AG04449 (cell line): Measurements from ENCODE around the gene NRDC.
"Not testable (repeated sequence)": the region's sequence is repeated elsewhere in the genome, so short reads cannot be mapped to it uniquely, and the experiment has no call there.

Experiments
- CTCF ChIA-PET: fragments of 350-600 bp; formaldehyde crosslinking; extraction: SDS; loops from one replicate; lab custom pipeline; 2021; ENCODE audit warnings: antibody characterized with exemption; lab: Yijun Ruan, JAX
- POLR2A ChIA-PET: fragments of 400-600, 350-600 bp; formaldehyde crosslinking; extraction: SDS; loops from one replicate; lab custom pipeline; 2020; ENCODE audit warnings: antibody characterized with exemption, inconsistent platforms; lab: Yijun Ruan, JAX
- DNase-seq: peaks from one replicate; pipeline ENCODE4 v3.0.0-alpha.2; 2010; ENCODE audit warnings: low read depth, low spot score
- H3K4me3 ChIP-seq: 2 replicates; pipeline ENCODE4 v1.5.1; 2011; ENCODE audit warnings: low read depth, mild to moderate bottlenecking, control low read depth, low read length
- CTCF ChIP-seq: IDR thresholded peaks from one replicate; pipeline ENCODE4 v1.5.1; 2011; ENCODE audit warnings: mild to moderate bottlenecking, moderate library complexity, low read length, control low read depth, inconsistent platforms; ENCODE audit not compliant: insufficient read depth; ENCODE audit errors: missing control alignments

NRDC gene

GRCh38 chr1:51901151-51901550 lies 22.6 kb upstream of the NRDC start:
- ChIA-PET POLR2A (no interaction called here), CTCF (interaction anchor here (6.1 kb wide), 1 partner anchor 26 kb away, joined by 80 read pairs; no protein-coding TSS in a partner anchor)
- no peak for TF ChIP-seq CTCF
- DNase-seq: no peak
- no peak overlapping the region for H3K4me3 ChIP-seq

GRCh38 chr1:51899022-51899421 lies 20.5 kb upstream of the NRDC start:
- POLR2A ChIA-PET: interaction anchor here (0.9 to 2.8 kb wide), 3 partner anchors 21 to 106 kb away, joined by 3 to 25 read pairs (median 21); no protein-coding TSS in a partner anchor
- TF ChIP-seq CTCF: no peak
- no peak for DNase-seq
- CTCF ChIA-PET: interaction anchor here (0.8 to 6.1 kb wide), 6 partner anchors 8 to 105 kb away, joined by 4 to 80 read pairs (median 33); no protein-coding TSS in a partner anchor
- H3K4me3 ChIP-seq: no peak overlapping the region

- no peak for TF ChIP-seq CTCF
- ChIA-PET CTCF (interaction anchor here (0.8 to 6.1 kb wide), 15 partner anchors 9 to 160 kb away, joined by 3 to 80 read pairs (median 7); no protein-coding TSS in a partner anchor), POLR2A (interaction anchor here (0.6 to 2.8 kb wide), 11 partner anchors 8 to 167 kb away, joined by 3 to 25 read pairs (median 5); partner anchors contain the start of genes BTF3L4 and TXNDC12)
- no peak overlapping the region for H3K4me3 ChIP-seq
- peak; percentile 89 for DNase-seq
Observed at GRCh38 chr1:51898090-51898734, 19.7 kb upstream of the NRDC start.

GRCh38 chr1:51897699-51898031 lies 19.1 kb upstream of the NRDC start:
- H3K4me3 ChIP-seq: no peak overlapping the region
- CTCF ChIA-PET: interaction anchor here (0.9 to 6.1 kb wide), 23 partner anchors 9 to 399 kb away, joined by 3 to 80 read pairs (median 5); partner anchors contain the start of gene RAB3B
- POLR2A ChIA-PET: interaction anchor here (0.7 to 2.8 kb wide), 10 partner anchors 9 to 158 kb away, joined by 3 to 25 read pairs (median 5); partner anchors contain the start of genes BTF3L4 and TXNDC12
- DNase-seq: peak; percentile 90
- TF ChIP-seq CTCF: no peak

GRCh38 chr1:51894748-51895147 lies 16.2 kb upstream of the NRDC start:
- DNase-seq, H3K4me3 ChIP-seq, POLR2A ChIA-PET: not testable (repeated sequence)
- CTCF ChIA-PET: interaction anchor here (1.3 to 1.4 kb wide), 2 partner anchors 10 to 107 kb away, joined by 3 to 9 read pairs; no protein-coding TSS in a partner anchor

- no peak for TF ChIP-seq CTCF
- ChIA-PET CTCF (no interaction called here), POLR2A (no interaction called here)
- peak overlapping the region; percentile 75 for H3K4me3 ChIP-seq
- DNase-seq: no peak
Observed at GRCh38 chr1:51878308-51878615, 265 bp downstream of the NRDC start.
